HEK293 (cell line): ENCODE measurements around the gene GNB5.

ENCODE experiments used
- CTCF ChIA-PET: fragments of 350-600 bp; formaldehyde crosslinking; extraction: SDS; loops from one replicate; lab custom pipeline; 2021; ENCODE audit warnings: antibody characterized with exemption; lab: Yijun Ruan, JAX
- POLR2A ChIA-PET: fragments of 300-600 bp; formaldehyde crosslinking; extraction: SDS; loops from one replicate; lab custom pipeline; 2020; ENCODE audit warnings: antibody characterized with exemption, inconsistent platforms; lab: Yijun Ruan, JAX
- H3K27ac ChIP-seq: fragments of 200-500 bp; sonication (Bioruptor generic); 2 replicates; pipeline ENCODE4 v1.5.1; 2014; ENCODE audit warnings: low read depth, low read length, control low read depth, inconsistent platforms; ENCODE audit errors: extremely low read depth
- H3K36me3 ChIP-seq, 2 experiments: fragments of 200-500 bp in 1 of 2; sonication (Bioruptor generic) in 1 of 2; 1 replicate in 1 of 2; 2 replicates in 1 of 2; pipeline ENCODE4 v1.5.1; 2014 to 2017; ENCODE audit warnings: inconsistent platforms in 2 of 2, low read length in 2 of 2; ENCODE audit not compliant: control insufficient read depth in 2 of 2, insufficient read depth in 1 of 2
- H3K4me1 ChIP-seq: fragments of 200-500 bp; sonication (Bioruptor generic); 2 replicates; pipeline ENCODE4 v1.5.1; 2014; ENCODE audit warnings: mild to moderate bottlenecking, low read length, inconsistent platforms; ENCODE audit not compliant: control insufficient read depth, insufficient read depth
- H3K4me3 ChIP-seq: 2 replicates; pipeline ENCODE4 v1.5.1; 2011; ENCODE audit warnings: low read depth, mild to moderate bottlenecking, control low read depth, low read length, moderate library complexity
- H3K9me3 ChIP-seq: fragments of 200-500 bp; sonication (Bioruptor generic); 2 replicates; pipeline ENCODE4 v1.5.1; 2014; ENCODE audit warnings: low read depth, low read length, inconsistent platforms; ENCODE audit not compliant: control insufficient read depth, insufficient read depth
- BCL6B ChIP-seq: fragments of 450-650 bp; formaldehyde crosslinking; IDR thresholded peaks from 2 replicates; pipeline ENCODE4 v1.5.1; 2017; ENCODE audit warnings: missing biosample characterization, missing genetic modification characterization
- FEZF1 ChIP-seq: fragments of 450-650 bp; formaldehyde crosslinking; IDR thresholded peaks from 2 replicates; pipeline ENCODE4 v1.5.1; 2016; ENCODE audit warnings: missing biosample characterization, missing genetic modification characterization
- HOXA7 ChIP-seq: sonication (generic); formaldehyde crosslinking; IDR thresholded peaks from 2 replicates; pipeline ENCODE4 v1.8.1; 2022; ENCODE audit warnings: missing genetic modification reagents, borderline replicate concordance
- KLF10 ChIP-seq: fragments of 450-650 bp; IDR thresholded peaks from 2 replicates; pipeline ENCODE4 v1.5.1; 2018; ENCODE audit warnings: missing biosample characterization, mild to moderate bottlenecking, missing genetic modification characterization
- PATZ1 ChIP-seq: fragments of 450-650 bp; formaldehyde crosslinking; IDR thresholded peaks from 2 replicates; pipeline ENCODE4 v1.5.1; 2016; ENCODE audit warnings: missing biosample characterization, missing genetic modification characterization
- SETDB1 ChIP-seq: IDR thresholded peaks from one replicate; pipeline ENCODE4 v1.6.1; 2017; ENCODE audit warnings: mild to moderate bottlenecking, low read length, moderate library complexity, mixed read lengths; ENCODE audit not compliant: insufficient read length
- TCF7L2 ChIP-seq: IDR thresholded peaks from 2 replicates; pipeline ENCODE4 v1.6.1; 2011; ENCODE audit warnings: low read depth, mild to moderate bottlenecking, inconsistent platforms, low read length, moderate library complexity, borderline replicate concordance
- YY1 ChIP-seq: fragments of 450-650 bp; formaldehyde crosslinking; IDR thresholded peaks from 2 replicates; pipeline ENCODE4 v1.5.1; 2018; ENCODE audit warnings: missing biosample characterization, missing genetic modification characterization
- ZBTB1 ChIP-seq: fragments of 450-650 bp; formaldehyde crosslinking; IDR thresholded peaks from 2 replicates; pipeline ENCODE4 v1.5.1; 2016; ENCODE audit warnings: missing biosample characterization, missing genetic modification characterization
- ZBTB8A ChIP-seq: fragments of 450-650 bp; formaldehyde crosslinking; IDR thresholded peaks from 2 replicates; pipeline ENCODE4 v1.5.1; 2016; ENCODE audit warnings: missing biosample characterization, missing genetic modification characterization
- ZFP37 ChIP-seq: fragments of 450-650 bp; formaldehyde crosslinking; IDR thresholded peaks from 2 replicates; pipeline ENCODE4 v1.5.1; 2016; ENCODE audit warnings: missing biosample characterization, missing genetic modification characterization
- ZFP69B ChIP-seq: fragments of 450-650 bp; formaldehyde crosslinking; IDR thresholded peaks from 2 replicates; pipeline ENCODE4 v1.5.1; 2016; ENCODE audit warnings: missing biosample characterization, missing genetic modification characterization
- ZNF155 ChIP-seq: fragments of 450-650 bp; formaldehyde crosslinking; IDR thresholded peaks from 2 replicates; pipeline ENCODE4 v1.5.1; 2016; ENCODE audit warnings: missing biosample characterization, missing genetic modification characterization
- ZNF292 ChIP-seq: fragments of 450-650 bp; formaldehyde crosslinking; IDR thresholded peaks from 2 replicates; pipeline ENCODE4 v1.5.1; 2016; ENCODE audit warnings: low read depth, missing biosample characterization, missing genetic modification characterization, borderline replicate concordance
- ZNF302 ChIP-seq: fragments of 450-650 bp; formaldehyde crosslinking; IDR thresholded peaks from 2 replicates; pipeline ENCODE4 v1.5.1; 2016; ENCODE audit warnings: missing biosample characterization, missing genetic modification characterization, low read depth
- ZNF354C ChIP-seq: fragments of 450-650 bp; formaldehyde crosslinking; IDR thresholded peaks from 2 replicates; pipeline ENCODE4 v1.5.1; 2016; ENCODE audit warnings: missing biosample characterization, missing genetic modification characterization, low read depth, borderline replicate concordance
- ZNF48 ChIP-seq: fragments of 450-650 bp; formaldehyde crosslinking; IDR thresholded peaks from 2 replicates; pipeline ENCODE4 v1.5.1; 2016; ENCODE audit warnings: missing biosample characterization, missing genetic modification characterization
- ZNF549 ChIP-seq: fragments of 450-650 bp; IDR thresholded peaks from 2 replicates; pipeline ENCODE4 v1.5.1; 2018; ENCODE audit warnings: missing biosample characterization, missing genetic modification characterization, mild to moderate bottlenecking, inconsistent platforms, moderate library complexity
- ZNF558 ChIP-seq: fragments of 450-650 bp; formaldehyde crosslinking; IDR thresholded peaks from 2 replicates; pipeline ENCODE4 v1.5.1; 2016; ENCODE audit warnings: missing biosample characterization, missing genetic modification characterization
- ZNF629 ChIP-seq: fragments of 450-650 bp; formaldehyde crosslinking; IDR thresholded peaks from 2 replicates; pipeline ENCODE4 v1.5.1; 2017; ENCODE audit warnings: missing biosample characterization, missing genetic modification characterization
- ZNF639 ChIP-seq: fragments of 450-650 bp; formaldehyde crosslinking; IDR thresholded peaks from 2 replicates; pipeline ENCODE4 v1.5.1; 2016; ENCODE audit warnings: missing biosample characterization, missing genetic modification characterization
- ZNF664 ChIP-seq: fragments of 450-650 bp; formaldehyde crosslinking; IDR thresholded peaks from 2 replicates; pipeline ENCODE4 v1.5.1; 2016; ENCODE audit warnings: missing biosample characterization, missing genetic modification characterization
- ZNF776 ChIP-seq: fragments of 450-650 bp; formaldehyde crosslinking; IDR thresholded peaks from 2 replicates; pipeline ENCODE4 v1.5.0; 2017; ENCODE audit warnings: missing biosample characterization, missing genetic modification characterization, borderline replicate concordance
- ZNF791 ChIP-seq: fragments of 450-650 bp; formaldehyde crosslinking; IDR thresholded peaks from 2 replicates; pipeline ENCODE4 v1.5.1; 2016; ENCODE audit warnings: missing biosample characterization, missing genetic modification characterization
- ZSCAN18 ChIP-seq: fragments of 450-650 bp; formaldehyde crosslinking; IDR thresholded peaks from 2 replicates; pipeline ENCODE4 v1.5.1; 2016; ENCODE audit warnings: missing biosample characterization, missing genetic modification characterization
- ZXDB ChIP-seq: fragments of 450-650 bp; formaldehyde crosslinking; IDR thresholded peaks from 2 replicates; pipeline ENCODE4 v1.5.1; 2016; ENCODE audit warnings: missing biosample characterization, missing genetic modification characterization

GNB5 gene

GRCh38 chr15:52151353-52151752, 39.8 kb downstream of the GNB5 start (continued):
- TF ChIP-seq ZSCAN18 (tag by site-specific recombination) (no peak), YY1 (tag by site-specific recombination) (no peak), ZNF558 (tag by site-specific recombination) (no peak), ZNF292 (tag by site-specific recombination) (no peak), ZFP69B (no peak), ZFP37 (no peak), ZBTB8A (no peak), ZNF48 (tag by site-specific recombination) (no peak)
- TF ChIP-seq, all 188 proteins: peak for 0

GRCh38 chr15:52150871-52151270, 40.3 kb downstream of the GNB5 start:
- ChIA-PET CTCF (interaction anchor here (0.7 kb wide), 1 partner anchor 47 kb away, joined by 3 read pairs; no protein-coding TSS in a partner anchor), POLR2A (no interaction called here)
- Histone ChIP-seq H3K9me3 (no peaks in the 10 kb centered on the region), H3K36me3 (peaks cover 0 to 35% of the 10 kb centered on the region in 2 experiments; a peak in 2 of 3 replicates), H3K27ac (no peak overlapping the region), H3K4me1 (no peaks in the 10 kb centered on the region), H3K4me3 (no peak overlapping the region)
- no peak for TF ChIP-seq KLF10 (tag by site-specific recombination)
- TF ChIP-seq ZNF776 (tag by site-specific recombination): no peak
- TF ChIP-seq FEZF1: no peak
- TF ChIP-seq PATZ1: no peak
- TF ChIP-seq ZXDB (tag by site-specific recombination): no peak
- no peak for TF ChIP-seq ZNF791 (tag by site-specific recombination)
- TF ChIP-seq YY1 (tag by site-specific recombination): no peak
- no peak for TF ChIP-seq ZNF629 (tag by site-specific recombination)
- TF ChIP-seq ZNF549 (tag by site-specific recombination): no peak
- TF ChIP-seq ZNF639: no peak
- no peak for TF ChIP-seq ZNF155 (tag by site-specific recombination)
- TF ChIP-seq SETDB1: no peak
- no peak for TF ChIP-seq ZBTB1 (tag by site-specific recombination)
- TF ChIP-seq ZNF664 (tag by site-specific recombination): no peak
- TF ChIP-seq BCL6B (tag by site-specific recombination): no peak
- TF ChIP-seq ZNF302 (tag by site-specific recombination): no peak
- TF ChIP-seq ZFP69B: no peak
- TF ChIP-seq HOXA7: no peak
- no peak for TF ChIP-seq ZNF354C
- TF ChIP-seq TCF7L2: no peak
